ENCODE data around the gene PLET1.

- TF ChIP-seq POLR2A (IDR thresholded peaks at IDR 0.05; ENCODE audit: low read depth, low read length), result no peak
- TF ChIP-seq POLR2AphosphoS5 (IDR thresholded peaks at IDR 0.05; ENCODE audit: low read depth, low read length), result no peak
Observed at GRCh38 chr11:112222303-112222702, 38.4 kb downstream of the PLET1 start.

Measured in GM12892 (cell line).